Stimulated activated naive CD4-positive, alpha-beta T cell (primary cell): Measurements from ENCODE around the gene FAM3C.

Experiments used
- DNase-seq, 6 experiments: peaks; one replicate each; lab custom pipeline; 2025; lab: John Stamatoyannopoulos, UW

The FAM3C gene

GRCh38 chr7:121410829-121411596, 14.9 kb upstream of the FAM3C start:
- no peak for DNase-seq

- no peak for DNase-seq
Measured at GRCh38 chr7:121406944-121407343, 10.8 kb upstream of the FAM3C start.

- DNase-seq = no peak
Measured at GRCh38 chr7:121406461-121406860, 10.4 kb upstream of the FAM3C start.

- DNase-seq = no peak
Measured at GRCh38 chr7:121404348-121404747, 8.2 kb upstream of the FAM3C start.

- DNase-seq = no peak
Measured at GRCh38 chr7:121402701-121403100, 6.6 kb upstream of the FAM3C start.

- DNase-seq = no peak
Measured at GRCh38 chr7:121401896-121402295, 5.8 kb upstream of the FAM3C start.

- DNase-seq = no peak
Measured at GRCh38 chr7:121398246-121398645, 2.1 kb upstream of the FAM3C start.

- no peak for DNase-seq
Measured at GRCh38 chr7:121397822-121398221, 1.7 kb upstream of the FAM3C start.

- DNase-seq = no peak
Measured at GRCh38 chr7:121397361-121397760, 1.3 kb upstream of the FAM3C start.

- DNase-seq = peak in 4 of 6 experiments; percentile 33 to 65 (median 52)
Measured at GRCh38 chr7:121395494-121395960, 581 bp downstream of the FAM3C start.

- DNase-seq = no peak
Measured at GRCh38 chr7:121394709-121395140, 1.4 kb downstream of the FAM3C start.

- DNase-seq = no peak
Measured at GRCh38 chr7:121393005-121393366, 3.1 kb downstream of the FAM3C start.

- no peak for DNase-seq
Measured at GRCh38 chr7:121392277-121393004, 3.7 kb downstream of the FAM3C start.

GRCh38 chr7:121391686-121392085, 4.4 kb downstream of the FAM3C start:
- DNase-seq = no peak

- peak in 3 of 6 experiments; percentile 3 to 13 (median 8) for DNase-seq
Measured at GRCh38 chr7:121390617-121391016, 5.5 kb downstream of the FAM3C start.

GRCh38 chr7:121390109-121390508, 6.0 kb downstream of the FAM3C start:
- no peak for DNase-seq

GRCh38 chr7:121388950-121389349, 7.2 kb downstream of the FAM3C start:
- DNase-seq = no peak

- DNase-seq = peak in 3 of 6 experiments; percentile 8 to 13 (median 8)
Measured at GRCh38 chr7:121385800-121386179, 10.3 kb downstream of the FAM3C start.

- DNase-seq = no peak
Measured at GRCh38 chr7:121385056-121385799, 10.9 kb downstream of the FAM3C start.

GRCh38 chr7:121384265-121384664, 11.8 kb downstream of the FAM3C start:
- no peak for DNase-seq

GRCh38 chr7:121383235-121383910, 12.7 kb downstream of the FAM3C start:
- DNase-seq = no peak

- no peak for DNase-seq
Measured at GRCh38 chr7:121382473-121382872, 13.6 kb downstream of the FAM3C start.
